EH (cell line): ENCODE results near the gene ACOT2.
"Not testable (repeated sequence)": the region's sequence is repeated elsewhere in the genome, so short reads cannot be mapped to it uniquely, and the experiment has no call there.

Experiments used
- DNase-seq: peaks from one replicate; pipeline ENCODE4 v3.0.0-alpha.2; 2015; ENCODE audit warnings: low read depth

Gene ACOT2

DNA sequence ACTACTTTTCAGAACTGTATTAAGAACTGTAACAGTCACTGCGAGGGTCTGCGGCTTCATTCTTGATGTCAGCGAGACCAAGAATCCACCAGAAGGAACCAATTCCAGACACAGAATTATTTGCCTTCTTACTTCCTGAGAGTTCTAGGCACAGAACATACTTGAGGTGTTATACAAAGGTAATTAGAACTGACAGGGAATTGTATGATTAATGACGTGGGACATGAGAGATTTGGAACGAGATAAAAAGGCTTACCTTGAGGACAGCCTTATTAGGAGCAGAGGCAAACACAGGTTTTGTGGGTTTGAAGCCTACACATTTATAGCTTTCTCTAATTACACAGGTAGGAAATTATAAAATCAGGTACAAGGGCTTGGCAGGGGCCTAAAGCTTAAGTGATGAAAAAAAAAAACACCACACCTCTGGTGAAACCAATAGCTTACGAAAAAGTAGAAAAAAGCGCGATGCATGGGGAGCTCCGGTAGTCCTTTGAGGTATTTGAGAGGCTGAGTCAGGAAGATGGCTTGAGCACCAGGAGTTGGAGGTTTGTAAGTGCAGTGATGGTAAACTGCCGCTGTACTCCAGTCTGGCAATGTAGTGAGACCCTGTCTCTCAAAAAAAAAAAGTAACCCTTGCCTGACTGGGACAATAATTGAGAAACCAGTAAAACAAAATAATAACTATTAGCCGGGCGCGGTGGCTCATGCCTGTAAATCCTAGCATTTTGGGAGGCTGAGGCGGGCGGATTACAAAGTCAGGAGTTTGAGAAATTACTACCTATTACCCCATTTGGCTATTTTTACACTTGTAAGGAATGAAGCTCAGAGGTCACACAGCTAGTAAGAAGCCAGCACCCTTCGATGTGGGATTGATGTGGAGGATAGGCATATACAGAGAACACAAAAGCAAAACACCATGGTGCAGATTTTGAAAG is 795 bp upstream of the ACOT2 start:
- DNase-seq = peak; percentile 50

DNA sequence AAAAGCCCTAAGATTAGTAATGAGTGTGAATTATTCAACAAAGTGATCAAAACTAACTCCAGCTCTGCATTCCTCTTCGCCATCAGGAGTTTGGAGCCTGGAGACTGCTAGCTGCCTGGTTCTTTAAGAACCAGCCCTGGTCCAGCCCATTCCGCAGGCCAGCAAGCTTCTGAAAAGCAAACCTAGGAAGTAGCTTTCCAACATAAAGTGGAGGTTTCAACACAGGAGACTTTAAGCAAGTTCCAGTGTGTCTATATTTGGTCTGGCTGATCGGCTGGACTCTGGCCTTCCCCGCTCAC is 178 bp upstream of the ACOT2 start:
- DNase-seq = not testable (repeated sequence)

DNA sequence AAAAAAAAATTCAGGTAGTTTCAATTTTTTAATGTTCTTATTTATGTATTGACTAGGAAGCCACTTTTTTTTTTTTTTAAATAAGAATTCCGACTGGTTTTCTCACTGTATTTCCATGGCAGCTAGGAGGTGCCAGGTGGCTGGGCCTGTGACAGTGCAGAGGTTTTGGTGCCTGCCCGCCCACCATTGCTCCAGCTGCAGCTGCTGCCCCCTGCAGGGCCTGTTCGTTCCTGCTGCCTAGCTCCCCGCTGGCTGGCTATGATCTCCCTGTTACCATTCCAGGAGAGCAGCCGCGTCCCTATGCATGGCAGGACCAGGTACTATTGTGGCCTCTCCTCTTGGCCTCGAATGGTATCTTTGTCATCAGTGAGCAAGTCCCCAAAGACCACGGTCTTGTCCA is 1.9 kb downstream of the ACOT2 start:
- DNase-seq = peak; percentile 46

DNA sequence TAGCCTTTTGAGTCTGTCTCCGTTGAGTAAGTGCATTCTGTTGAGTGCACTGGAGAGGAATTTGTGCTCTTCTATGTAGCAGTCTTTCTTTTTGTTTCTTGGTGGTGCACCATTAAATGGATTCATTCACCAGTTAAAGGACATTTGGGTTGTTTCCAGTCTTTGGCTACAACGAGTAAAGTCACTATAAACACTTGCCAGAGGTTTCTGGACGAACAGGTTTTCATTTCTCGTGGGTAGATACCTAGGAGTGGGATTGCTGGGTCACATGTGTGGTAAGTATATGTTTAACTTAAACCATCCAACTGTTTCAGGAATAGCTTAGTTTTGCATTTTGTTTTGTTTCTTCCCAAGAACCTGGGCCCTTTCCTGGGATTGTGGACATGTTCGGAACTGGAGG is 4.0 kb downstream of the ACOT2 start:
- not testable (repeated sequence) for DNase-seq

DNA sequence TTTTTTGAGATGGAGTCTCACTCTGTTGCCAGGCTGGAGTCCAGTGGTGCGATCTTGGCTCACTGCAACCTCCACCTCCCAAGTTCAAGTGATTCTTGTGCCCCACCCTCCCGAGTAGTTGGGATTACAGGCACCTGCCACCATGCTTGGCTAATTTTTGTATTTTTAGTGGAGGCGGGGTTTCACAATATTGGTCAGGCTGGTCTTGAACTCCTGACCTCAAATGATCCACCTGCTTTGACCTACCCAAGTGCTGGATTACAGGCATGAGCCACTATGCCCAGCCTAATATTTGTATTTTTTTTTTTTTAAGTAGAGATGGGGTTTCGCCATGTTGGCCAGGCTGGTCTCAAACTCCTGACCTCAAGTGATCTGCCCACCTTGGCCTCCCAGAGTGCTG is 4.7 kb downstream of the ACOT2 start:
- not testable (repeated sequence) for DNase-seq

DNA sequence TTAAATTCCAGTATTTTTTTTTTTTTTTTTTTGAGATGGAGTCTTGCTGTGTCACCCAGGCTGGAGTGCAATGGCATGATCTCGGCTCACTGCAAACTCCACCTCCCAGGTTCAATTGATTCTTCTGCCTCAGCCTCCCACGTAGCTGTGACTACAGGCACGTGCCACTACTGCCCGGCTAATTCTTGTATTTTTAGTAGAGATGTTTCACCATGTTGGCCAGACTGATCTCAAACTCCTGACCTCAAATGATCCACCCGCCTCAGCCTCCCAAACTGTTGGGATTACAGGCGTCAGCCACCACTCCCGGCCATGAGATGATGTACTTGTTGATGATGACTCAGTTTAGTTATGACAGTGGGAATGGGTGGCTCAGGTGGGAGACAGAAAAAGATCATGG is 5.2 kb downstream of the ACOT2 start:
- DNase-seq = not testable (repeated sequence)

DNA sequence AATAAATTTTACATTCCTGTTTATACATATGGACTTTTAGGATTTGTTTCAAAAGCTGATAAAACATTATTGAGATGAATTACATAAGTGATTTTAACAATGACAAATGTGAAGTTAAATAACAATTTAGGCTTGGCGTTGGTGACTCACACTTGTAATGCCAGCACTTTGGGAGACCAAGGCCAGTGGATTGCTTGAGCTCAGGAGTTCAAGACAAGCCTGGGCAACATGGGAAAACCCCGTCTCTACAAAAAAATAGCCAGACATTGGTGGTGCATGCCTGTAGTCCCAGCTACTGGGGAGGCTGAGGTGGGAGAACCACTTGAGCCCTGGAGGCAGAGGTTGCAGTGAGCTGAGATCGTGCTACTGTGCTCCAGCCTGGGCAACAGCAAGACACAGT is 7.4 kb downstream of the ACOT2 start:
- DNase-seq = no peak

DNA sequence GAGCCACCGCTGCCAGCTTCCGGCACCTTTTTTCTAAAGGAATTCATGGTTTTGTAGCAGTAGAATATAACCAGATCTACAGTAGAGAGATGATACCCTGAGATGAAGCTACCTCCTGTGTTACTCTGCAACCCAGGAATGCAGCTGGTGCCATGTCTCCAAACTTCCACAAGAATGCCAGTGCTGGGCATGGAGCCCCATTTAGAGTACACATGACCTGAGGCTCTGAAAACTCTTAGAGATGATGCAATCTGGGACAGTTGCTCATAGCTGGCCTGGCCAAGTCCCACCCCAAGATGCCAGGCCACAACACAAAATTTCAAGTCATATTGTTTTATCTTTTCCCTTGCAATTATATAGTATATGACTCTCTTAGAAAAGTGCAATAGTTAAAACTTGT is 8.2 kb downstream of the ACOT2 start:
- not testable (repeated sequence) for DNase-seq

DNA sequence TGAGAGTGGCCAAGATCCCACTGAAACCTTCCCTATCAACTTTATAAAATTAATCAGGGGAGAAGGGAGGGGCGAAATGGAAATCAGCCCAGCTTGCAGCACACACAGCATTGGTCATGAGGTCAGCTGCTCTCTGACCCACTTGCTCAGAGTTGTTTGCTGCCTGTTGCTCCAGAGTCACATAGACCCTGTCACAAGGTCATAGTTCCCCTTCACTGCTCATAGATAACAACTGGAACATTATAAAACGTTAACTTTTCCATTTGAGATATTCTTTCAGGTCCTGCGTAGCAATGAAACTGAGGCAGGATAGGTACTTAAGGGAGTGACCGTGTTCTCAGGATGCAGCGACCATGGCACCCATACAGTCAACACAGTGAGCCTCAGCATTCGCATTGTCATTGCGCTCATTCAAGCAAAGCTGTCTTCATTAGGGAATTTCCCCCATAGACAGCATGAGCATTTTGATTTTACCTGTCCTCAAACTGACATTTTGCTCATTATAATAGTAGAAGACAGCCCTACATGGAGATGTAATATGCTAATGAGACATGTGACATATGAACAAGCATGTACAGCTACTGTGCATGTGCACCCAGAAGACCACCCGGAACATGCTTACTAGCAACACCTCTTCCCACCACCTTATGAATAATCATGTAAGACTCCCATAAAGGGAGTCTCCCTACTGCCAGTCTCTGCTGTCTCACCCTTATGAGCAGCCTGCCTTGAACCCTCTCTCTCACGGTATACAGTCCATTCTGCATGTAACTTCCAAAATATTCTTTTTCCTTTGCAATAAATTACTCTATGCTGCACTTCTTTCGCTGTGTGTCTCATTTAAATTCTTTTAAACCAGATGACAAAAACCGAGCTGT is 13.3 kb downstream of the ACOT2 start:
- not testable (repeated sequence) for DNase-seq

DNA sequence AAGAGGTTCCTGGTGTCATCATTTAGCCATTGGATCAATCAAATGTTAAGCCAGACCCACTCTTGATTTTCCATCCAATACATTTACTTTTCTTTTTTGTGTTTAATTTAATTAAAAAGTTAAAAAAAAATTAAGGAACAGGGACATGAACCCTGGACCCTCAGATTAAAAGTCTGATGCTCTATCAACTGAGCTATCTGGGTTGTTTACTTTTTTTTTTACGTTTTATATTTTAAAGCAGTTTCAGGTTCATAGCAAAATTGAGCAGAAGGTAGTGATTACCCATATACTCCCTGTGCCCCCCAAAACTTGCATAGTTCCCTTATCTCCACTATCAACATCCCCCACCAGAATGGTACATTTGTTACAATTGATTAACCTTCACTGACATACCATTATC is 19.7 kb downstream of the ACOT2 start:
- no peak for DNase-seq

DNA sequence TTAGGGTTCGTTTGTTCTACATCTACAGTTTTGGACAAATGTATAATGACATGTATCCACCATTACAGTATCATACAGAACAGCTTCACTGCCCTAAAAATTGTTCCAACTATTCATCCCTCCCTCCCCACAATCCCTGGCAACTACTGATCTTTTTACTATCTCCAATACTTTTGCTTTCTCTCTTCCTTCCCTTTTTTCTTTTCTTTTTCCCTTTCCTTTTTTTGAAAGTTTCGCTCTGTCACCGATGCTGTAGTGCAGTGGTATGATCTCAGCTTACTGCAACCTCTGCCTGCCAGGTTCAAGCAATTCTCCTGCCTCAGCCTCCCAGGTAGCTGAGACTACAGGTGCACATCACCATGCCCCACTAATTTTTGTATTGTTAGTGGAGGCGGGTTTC is 20.1 kb downstream of the ACOT2 start:
- DNase-seq = no peak

DNA sequence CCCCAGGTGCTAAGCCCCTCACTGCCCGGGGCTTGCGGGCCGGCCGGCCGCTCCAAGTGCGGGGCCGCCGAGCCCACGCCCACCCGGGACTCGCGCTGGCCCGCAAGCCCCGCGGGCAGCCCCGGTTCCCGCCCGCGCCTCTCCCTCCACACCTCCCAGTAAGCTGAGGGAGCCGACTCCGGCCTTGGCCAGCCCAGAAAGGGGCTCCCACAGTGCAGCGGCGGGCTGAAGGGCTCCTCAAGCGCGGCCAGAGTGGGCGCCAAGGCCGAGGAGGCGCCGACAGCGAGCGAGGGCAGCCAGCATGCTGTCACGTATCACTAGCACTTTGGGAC is 21.6 kb downstream of the ACOT2 start:
- not testable (repeated sequence) for DNase-seq

DNA sequence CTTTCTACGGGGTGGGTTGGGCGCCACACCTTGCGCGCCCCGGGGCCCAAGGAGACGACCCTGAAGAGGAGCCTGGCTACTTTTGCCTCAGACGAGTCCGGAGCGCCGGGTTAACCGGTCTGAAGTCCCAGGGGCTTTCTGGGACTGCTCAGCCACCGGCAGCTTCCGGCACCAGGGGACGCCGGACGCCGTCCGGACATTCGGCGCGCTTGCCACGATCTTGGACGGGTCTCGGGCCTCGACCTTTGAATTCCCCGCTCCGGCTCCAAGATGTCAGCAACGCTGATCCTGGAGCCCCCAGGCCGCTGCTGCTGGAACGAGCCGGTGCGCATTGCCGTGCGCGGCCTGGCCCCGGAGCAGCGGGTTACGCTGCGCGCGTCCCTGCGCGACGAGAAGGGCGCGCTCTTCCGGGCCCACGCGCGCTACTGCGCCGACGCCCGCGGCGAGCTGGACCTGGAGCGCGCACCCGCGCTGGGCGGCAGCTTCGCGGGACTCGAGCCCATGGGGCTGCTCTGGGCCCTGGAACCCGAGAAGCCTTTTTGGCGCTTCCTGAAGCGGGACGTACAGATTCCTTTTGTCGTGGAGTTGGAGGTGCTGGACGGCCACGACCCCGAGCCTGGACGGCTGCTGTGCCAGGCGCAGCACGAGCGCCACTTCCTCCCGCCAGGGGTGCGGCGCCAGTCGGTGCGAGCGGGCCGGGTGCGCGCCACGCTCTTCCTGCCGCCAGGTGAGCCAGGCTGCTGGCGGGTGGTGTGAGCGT is 22.9 kb downstream of the ACOT2 start, which contains the start of gene ACOT4:
TSS of gene ACOT4 (plus strand) at position 184 of the 760 bp plus-strand sequence. CDS start at position 271, 87 bp downstream.
- DNase-seq = peak; percentile 36

DNA sequence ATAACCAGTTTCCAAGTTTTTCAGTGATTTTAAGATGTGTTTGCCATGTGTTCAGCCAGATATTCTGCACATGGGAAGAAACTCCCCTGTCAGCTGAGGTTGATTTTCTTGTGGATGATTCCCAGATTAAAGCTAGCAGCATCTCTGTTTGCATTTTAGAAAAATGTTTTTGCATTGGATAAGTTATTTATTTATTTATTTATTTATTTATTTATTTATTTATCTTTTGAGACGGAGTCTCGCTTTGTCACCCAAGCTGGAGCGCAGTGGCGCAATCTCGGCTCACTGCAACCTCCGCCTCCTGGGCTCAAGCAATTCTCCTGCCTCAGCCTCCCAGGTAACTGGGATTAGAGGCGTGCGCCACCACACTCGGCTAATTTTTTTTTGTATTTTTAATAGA is 25.5 kb downstream of the ACOT2 start:
- DNase-seq = no peak

DNA sequence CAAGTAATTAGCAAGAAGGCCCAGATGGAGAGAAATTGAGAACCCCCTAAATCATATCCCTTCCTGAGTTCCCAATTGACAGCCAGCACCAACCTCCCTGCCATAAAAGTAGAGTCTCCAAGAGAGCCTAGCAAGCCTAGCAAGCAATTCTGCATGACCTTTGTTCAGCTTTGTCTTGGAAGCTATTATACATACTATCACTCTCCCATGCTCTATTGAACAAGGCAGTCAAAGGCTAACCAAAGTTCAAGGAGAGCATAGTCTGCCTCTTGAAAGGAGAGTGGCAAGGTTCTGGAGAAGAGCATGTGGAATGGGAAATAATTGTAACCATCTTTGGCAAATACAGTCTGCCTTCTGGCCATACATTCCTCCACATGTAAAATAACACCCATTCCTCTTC is 30.5 kb downstream of the ACOT2 start:
- no peak for DNase-seq

DNA sequence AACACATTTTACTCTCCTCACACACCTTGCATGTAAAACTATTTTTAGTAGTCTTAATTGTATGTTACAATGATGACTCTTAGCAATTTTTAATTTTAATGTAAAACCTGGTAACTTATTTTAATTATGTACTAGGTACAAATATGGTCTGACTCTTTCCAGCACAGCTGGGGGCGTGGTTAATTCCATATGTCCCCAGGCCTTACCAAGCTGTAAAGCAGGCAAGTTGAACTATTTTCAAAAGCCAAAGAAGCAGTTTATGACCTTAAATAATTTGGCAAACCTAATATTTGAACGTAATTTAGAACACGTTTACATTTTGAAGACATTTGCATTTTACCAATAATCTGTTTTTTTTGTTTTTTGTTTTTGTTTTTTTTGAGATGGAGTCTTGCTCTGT is 34.0 kb downstream of the ACOT2 start:
- no peak for DNase-seq

DNA sequence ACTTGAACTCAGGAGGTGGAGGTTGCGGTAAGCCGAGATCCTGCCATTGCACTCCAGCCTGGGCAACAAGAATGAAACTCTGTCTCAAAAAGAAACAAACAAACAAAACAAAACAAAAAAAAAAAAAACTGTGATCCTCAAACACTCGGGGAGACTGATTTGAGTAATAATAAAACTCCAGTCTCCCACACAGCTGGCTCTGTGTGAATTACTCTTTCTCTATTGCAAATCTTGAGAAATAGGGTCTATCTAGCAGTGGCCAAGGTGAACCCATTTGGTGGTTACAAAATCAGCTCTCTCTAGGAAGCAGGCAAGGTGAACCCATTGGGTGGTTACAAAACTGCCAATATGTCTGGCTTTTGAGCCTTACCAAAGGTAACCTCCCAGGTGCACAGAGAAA is 37.3 kb downstream of the ACOT2 start:
- DNase-seq = no peak

DNA sequence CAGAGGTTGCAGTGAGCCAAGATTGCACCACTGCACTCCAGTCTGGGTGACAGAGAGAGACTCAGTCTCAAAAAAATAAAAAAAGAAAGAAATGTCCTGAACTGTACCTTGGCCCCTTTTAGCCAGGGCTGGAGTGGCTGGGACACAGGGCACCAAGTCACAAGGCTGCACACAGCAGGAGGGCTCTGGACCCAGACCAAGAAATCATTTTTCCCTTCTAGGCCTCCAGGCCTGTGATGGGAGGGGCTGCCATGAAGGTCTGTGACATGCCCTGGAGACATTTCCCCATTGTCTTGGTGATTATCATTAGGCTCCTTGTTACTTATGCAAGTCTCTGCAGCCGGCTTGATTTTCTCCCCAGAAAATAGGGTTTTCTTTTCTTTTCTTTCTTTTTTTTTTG is 38.2 kb downstream of the ACOT2 start:
- no peak for DNase-seq

DNA sequence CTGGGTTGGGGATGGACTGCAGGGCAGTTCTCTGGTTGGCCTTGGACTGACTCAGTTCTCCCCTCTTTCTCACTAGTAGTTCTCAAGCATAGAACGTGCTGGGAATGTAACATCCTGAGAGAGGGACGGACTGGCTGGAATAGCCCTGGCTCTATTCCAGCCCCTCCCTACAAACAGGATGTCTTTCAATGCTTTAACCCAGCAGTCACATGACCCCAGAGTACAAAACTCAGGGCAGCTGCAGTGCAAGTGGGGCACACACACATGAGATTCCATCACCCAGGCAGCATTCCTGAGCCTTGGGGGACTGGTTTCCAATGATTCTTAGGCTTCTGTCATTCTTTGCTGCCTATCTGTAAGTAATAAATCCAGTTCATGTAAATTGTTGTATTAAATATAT is 41.7 kb downstream of the ACOT2 start:
- DNase-seq = peak; percentile 64

DNA sequence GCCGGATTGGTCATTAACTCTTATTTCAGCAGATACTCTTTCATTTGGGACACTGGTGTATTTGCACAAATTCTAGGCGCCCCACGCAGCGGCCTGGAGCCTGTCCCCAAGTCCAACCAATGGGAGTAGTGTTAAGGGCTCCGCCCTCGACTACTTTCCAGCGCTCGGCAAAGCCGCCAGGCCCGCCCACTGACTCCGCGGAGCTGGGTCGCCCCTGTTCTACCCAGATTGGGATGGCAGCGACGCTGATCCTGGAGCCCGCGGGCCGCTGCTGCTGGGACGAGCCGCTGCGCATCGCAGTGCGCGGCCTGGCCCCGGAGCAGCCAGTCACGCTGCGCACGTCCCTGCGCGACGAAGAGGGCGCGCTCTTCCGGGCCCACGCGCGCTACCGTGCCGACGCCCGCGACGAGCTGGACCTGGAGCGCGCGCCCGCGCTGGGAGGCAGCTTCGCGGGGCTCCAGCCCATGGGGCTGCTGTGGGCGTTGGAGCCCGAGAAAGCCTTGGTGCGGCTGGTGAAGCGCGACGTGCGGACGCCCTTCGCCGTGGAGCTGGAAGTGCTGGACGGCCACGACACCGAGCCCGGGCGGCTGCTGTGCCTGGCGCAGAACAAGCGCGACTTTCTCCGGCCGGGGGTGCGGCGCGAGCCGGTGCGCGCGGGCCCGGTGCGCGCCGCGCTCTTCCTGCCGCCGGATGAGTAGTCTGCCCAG is 43.5 kb downstream of the ACOT2 start, which contains the start of gene ACOT6:
TSS of gene ACOT6 (plus strand) at position 179 of the 707 bp plus-strand sequence. CDS start at position 234, 55 bp downstream.
- DNase-seq = peak; percentile 79

DNA sequence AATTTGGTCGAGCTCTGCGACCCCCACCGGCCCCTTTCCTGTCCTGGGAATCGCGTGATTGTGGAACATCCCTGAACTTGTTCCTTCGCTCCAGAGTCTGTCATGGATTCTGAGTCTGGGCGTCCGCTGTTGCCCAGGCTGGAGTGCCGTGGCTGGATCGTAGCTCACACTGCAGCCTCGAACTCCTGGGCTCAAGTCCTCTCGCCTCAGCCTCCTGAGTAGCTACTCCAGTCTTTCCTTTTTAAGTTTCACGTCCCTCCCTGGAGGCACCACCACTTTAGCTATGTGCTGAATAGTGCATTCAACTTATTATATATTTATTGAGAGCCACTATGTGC is 44.0 kb downstream of the ACOT2 start:
- DNase-seq = no peak
